ENCODE data around the gene ZNF417.
"Not testable (repeated sequence)": the region's sequence is repeated elsewhere in the genome, so short reads cannot be mapped to it uniquely, and the experiment has no call there.

Gene ZNF417

GRCh38 chr19:57927587-57927986, 11.2 kb upstream of the ZNF417 start:
- TF ChIP-seq CTCF (conservative IDR thresholded peaks at IDR 0.05; ENCODE audit: low read depth, low read length), result no peak
- no peak for DNase-seq (ENCODE audit: low read depth)
- no peak overlapping the region for H3K4me3 ChIP-seq (ENCODE audit: low read length)

DNA sequence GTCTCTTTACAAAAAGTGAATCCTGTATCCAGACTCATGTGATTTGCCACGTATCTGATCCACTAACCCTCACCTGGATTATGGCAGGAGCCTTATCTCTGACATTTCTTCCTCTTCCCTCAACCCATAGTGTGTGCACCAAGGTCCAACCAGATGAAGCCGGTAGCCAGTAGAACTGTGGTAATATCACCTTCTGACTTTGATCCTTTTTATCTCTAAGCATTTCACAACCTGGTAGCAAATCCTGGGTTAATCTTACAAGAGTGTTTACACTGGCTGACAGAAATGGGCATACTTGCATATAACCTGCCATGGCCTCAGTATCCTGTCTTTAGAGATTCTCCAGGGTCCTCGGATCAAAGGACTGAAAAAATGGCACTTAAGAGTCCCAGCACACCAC, 1.9 kb downstream of the ZNF417 start:
- H3K4me3 ChIP-seq (ENCODE audit: low read length), result no peak overlapping the region

GRCh38 chr19:57907394-57907793, 9.0 kb downstream of the ZNF417 start:
- TF ChIP-seq CTCF (conservative IDR thresholded peaks at IDR 0.05; ENCODE audit: low read depth, low read length), result no peak
- DNase-seq (ENCODE audit: low read depth), result no peak
- no peak overlapping the region for H3K4me3 ChIP-seq (ENCODE audit: low read length)

More for the DNA sequence above, 1.9 kb downstream of the ZNF417 start:
- TF ChIP-seq CTCF (conservative IDR thresholded peaks at IDR 0.05; ENCODE audit: low read depth, low read length), result no peak
- no peak for DNase-seq (ENCODE audit: low read depth)

DNA sequence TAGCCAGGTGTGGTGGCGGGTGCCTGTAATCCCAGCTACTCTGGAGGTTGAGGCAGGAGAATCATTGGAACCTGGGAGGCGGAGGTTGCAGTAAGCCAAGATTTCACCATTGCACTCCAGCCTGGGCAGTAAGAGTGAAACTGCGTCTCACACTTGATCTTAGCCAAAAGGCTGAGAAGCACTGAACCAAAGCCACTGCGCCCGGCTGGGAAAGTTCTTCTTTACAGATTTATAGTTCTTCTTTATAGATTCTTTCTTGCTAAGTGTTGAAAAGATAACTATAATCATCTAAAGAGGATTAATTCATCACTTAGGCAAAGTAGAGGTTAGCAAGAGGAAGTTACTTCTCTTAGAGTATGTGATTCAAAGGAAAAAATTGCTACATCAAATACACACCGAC, 11.1 kb downstream of the ZNF417 start:
- DNase-seq (ENCODE audit: low read depth), result no peak
- TF ChIP-seq CTCF (conservative IDR thresholded peaks at IDR 0.05; ENCODE audit: low read depth, low read length), result no peak
- no peak overlapping the region for H3K4me3 ChIP-seq (ENCODE audit: low read length)

- no peak for TF ChIP-seq CTCF (conservative IDR thresholded peaks at IDR 0.05; ENCODE audit: low read depth, low read length)
- DNase-seq (ENCODE audit: low read depth), result no peak
- no peak overlapping the region for H3K4me3 ChIP-seq (ENCODE audit: low read length)
Measured at GRCh38 chr19:57903618-57904184, 12.7 kb downstream of the ZNF417 start.

GRCh38 chr19:57900311-57900710, 16.1 kb downstream of the ZNF417 start:
- DNase-seq (ENCODE audit: low read depth), result no peak
- no peak overlapping the region for H3K4me3 ChIP-seq (ENCODE audit: low read length)
- no peak for TF ChIP-seq CTCF (conservative IDR thresholded peaks at IDR 0.05; ENCODE audit: low read depth, low read length)

DNA sequence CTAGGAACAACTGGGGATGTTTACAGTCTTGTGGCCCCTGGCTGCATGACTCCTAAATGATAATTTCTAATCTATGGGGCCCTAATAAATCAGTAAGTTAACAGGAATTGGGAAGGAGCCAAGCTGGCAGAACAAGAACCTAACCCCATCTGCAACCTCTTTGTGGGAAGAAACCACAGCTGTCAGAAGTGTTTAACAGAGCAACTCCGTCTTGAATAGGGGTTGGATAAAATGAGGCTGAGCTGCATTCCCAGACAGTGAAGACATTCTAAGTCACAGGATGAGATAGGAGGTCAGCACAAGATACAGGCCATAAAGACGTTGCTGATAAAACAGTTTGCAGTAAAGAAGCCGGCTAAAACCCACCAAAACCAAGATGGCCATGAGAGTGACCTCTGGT, 25.7 kb downstream of the ZNF417 start:
- not testable (repeated sequence) for H3K4me3 ChIP-seq (ENCODE audit: low read length)
- peak; percentile 43 for DNase-seq (ENCODE audit: low read depth)
